Fibroblast of pulmonary artery (primary cell): ENCODE results near the gene MYOM1.
A peak's percentile ranks its signal among the peaks of the same experiment; 100 is the strongest.

ENCODE experiments used
- DNase-seq: peaks from one replicate; pipeline ENCODE4 v3.0.0-alpha.2; 2010; ENCODE audit warnings: low read depth
- H3K4me3 ChIP-seq: replicated peaks from 2 replicates; pipeline ENCODE4 v1.5.1; 2011; ENCODE audit warnings: low read depth, mild to moderate bottlenecking, control low read depth, low read length, moderate library complexity
- CTCF ChIP-seq: IDR thresholded peaks from 2 replicates; pipeline ENCODE4 v1.5.1; 2011; ENCODE audit warnings: mild to moderate bottlenecking, control low read depth, low read length, inconsistent platforms; ENCODE audit errors: missing control alignments

The MYOM1 gene

GRCh38 chr18:3245853-3246634, 26.3 kb upstream of the MYOM1 start:
- DNase-seq, result peak; percentile 92
- TF ChIP-seq CTCF, result peak; percentile 93
- peak overlapping the region; percentile 91 for H3K4me3 ChIP-seq

GRCh38 chr18:3245185-3245564, 25.4 kb upstream of the MYOM1 start:
- DNase-seq, result no peak
- peak overlapping the region; percentile 91 for H3K4me3 ChIP-seq
- no peak for TF ChIP-seq CTCF

GRCh38 chr18:3238742-3239141, 19.0 kb upstream of the MYOM1 start:
- peak; percentile 17 for TF ChIP-seq CTCF
- no peak for DNase-seq
- no peak overlapping the region for H3K4me3 ChIP-seq

- no peak for DNase-seq
- no peak overlapping the region for H3K4me3 ChIP-seq
- TF ChIP-seq CTCF, result no peak
Observed at GRCh38 chr18:3236470-3236869, 16.7 kb upstream of the MYOM1 start.

- no peak for DNase-seq
Observed at GRCh38 chr18:3235846-3236245, 16.1 kb upstream of the MYOM1 start.

DNA sequence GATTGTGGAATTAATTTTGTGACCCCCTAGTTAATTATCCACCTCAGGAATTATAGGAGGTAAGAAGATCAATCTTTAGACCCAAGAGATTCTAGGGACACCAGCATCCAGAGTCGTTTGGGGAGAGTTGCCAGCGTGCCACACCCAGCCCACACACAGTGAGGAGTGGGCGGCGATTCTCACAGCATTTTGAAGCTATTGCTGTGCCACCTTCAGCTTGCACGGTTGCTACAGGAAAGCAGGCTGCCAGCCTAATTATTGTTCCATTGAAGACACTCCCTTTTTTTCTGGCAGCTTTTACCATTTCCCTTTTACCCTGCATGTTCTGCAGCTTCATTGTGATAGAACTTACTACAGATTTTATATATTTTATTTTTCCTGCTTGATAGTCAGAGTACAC, 14.7 kb upstream of the MYOM1 start:
- DNase-seq, result no peak
- no peak overlapping the region for H3K4me3 ChIP-seq
- TF ChIP-seq CTCF, result no peak

More at GRCh38 chr18:3235846-3236245, 16.1 kb upstream of the MYOM1 start:
- H3K4me3 ChIP-seq, result no peak overlapping the region
- TF ChIP-seq CTCF, result no peak
